MM.1S (cell line): ENCODE measurements around the gene SPRR2A.

Experiments
- EZH2 ChIP-seq: fragments of 300-600 bp; sonication (generic); optimal IDR thresholded peaks from 2 replicates; pipeline ENCODE3; 2017; ENCODE audit warnings: low read depth, mild to moderate bottlenecking, antibody characterized with exemption, low read length, mixed read lengths
- EZH2phosphoT487 ChIP-seq: fragments of 300-600 bp; sonication (generic); IDR thresholded peaks from 2 replicates; pipeline ENCODE4 v1.6.1; 2018; ENCODE audit warnings: antibody characterized with exemption, low read length
- TF ChIP-seq, protein P1 (sequence below): fragments of 300-600 bp; sonication (generic); IDR thresholded peaks from 2 replicates; pipeline ENCODE4 v1.5.1; 2016; ENCODE audit warnings: antibody characterized with exemption, low read length, mixed read lengths

DNA sequence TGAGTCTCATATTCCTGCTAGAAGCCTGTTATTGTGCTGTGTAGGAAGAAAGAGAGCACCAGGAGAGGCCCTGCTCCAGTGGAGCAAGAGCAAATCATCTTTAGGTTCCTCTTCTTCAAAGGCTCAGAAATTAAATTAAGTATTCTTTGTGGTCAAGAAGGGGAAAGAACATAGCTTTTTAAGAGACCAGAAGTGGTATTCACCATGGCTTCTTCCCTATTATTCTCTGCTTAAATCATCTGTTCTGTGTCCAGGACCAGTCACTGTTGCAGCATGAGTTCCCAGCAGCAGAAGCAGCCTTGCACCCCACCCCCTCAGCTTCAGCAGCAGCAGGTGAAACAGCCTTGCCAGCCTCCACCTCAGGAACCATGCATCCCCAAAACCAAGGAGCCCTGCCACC, 25.2 kb downstream of the SPRR2A start:
- TF ChIP-seq, protein P1, sequence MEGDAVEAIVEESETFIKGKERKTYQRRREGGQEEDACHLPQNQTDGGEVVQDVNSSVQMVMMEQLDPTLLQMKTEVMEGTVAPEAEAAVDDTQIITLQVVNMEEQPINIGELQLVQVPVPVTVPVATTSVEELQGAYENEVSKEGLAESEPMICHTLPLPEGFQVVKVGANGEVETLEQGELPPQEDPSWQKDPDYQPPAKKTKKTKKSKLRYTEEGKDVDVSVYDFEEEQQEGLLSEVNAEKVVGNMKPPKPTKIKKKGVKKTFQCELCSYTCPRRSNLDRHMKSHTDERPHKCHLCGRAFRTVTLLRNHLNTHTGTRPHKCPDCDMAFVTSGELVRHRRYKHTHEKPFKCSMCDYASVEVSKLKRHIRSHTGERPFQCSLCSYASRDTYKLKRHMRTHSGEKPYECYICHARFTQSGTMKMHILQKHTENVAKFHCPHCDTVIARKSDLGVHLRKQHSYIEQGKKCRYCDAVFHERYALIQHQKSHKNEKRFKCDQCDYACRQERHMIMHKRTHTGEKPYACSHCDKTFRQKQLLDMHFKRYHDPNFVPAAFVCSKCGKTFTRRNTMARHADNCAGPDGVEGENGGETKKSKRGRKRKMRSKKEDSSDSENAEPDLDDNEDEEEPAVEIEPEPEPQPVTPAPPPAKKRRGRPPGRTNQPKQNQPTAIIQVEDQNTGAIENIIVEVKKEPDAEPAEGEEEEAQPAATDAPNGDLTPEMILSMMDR = no peak
- TF ChIP-seq EZH2phosphoT487 (no peak), EZH2 (no peak)
